ENCODE data around the gene CHCHD3. TPM values are rescaled to one million over a fixed set of nuclear protein-coding genes. Genes with fewer than 3 reads are reported as not detected.

CHCHD3 gene
- total RNA-seq, 1 donor from 2014 or later = 35.0 TPM

DNA sequence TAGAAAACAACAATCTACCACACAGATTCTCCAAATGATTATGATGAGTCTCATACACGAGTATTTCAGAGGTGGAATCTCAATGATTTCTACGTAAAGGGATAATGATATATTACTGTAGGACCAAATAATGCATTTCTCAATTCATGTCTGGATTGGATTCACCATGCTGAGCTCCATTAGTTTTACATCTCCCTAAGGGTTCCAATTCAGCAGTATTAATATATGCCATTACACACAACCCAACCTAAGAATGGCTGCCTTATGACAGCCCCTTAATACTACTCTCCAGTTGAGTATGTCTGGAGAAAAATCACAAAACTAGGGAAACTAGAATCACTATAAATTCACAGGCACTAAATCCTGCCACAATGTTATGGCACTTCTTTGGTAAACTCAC, 271.3 kb downstream of the CHCHD3 start:
- no peak for DNase-seq (ENCODE audit: low spot score)
- intact Hi-C loops (cut with DNase I) = no loop called here
- no peak for ATAC-seq

DNA sequence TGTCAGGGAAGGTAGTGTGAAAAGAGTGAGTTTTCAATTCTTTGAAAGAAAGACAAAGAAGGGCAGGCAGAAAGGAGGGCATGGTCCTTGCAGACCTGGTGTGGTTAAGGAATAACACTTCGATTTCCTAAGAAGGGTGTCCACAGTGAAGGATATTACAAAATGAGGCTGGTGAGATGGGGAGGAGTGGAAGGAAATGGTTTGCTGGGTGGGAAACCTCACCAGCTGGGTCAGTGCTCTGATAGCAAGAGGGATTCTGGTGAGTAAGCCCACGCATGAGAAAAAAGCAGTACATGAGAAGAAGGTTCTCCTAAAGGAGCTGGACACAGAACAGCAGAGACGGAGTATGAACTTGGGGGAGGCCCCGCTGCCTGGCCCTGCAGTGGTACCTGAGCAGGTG, 275.1 kb downstream of the CHCHD3 start:
- ATAC-seq (no peak), DNase-seq (ENCODE audit: low spot score) (no peak)
- intact Hi-C loops (cut with DNase I) = no loop called here

DNA sequence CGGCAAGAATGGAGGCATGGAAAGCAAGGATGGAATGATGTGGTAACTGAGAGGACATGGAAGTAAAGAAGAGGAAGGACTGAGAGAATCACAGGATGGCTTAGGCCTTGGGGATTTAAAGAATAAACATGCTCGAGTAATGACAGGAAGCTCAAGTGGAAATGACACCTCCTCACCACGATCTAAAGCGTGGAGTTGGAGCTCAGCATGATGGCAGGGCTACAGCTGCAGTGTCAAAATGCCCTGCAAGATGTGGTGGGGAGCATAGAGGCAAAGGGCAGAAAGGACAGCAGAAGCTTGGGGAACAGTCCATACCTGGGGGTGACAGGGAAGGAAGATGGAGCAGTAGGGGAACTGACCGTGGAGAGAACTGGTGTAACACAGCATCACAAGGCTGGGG, 276.1 kb downstream of the CHCHD3 start:
- ATAC-seq (no peak), DNase-seq (ENCODE audit: low spot score) (no peak)
- intact Hi-C loops (cut with DNase I) = no loop called here

DNA sequence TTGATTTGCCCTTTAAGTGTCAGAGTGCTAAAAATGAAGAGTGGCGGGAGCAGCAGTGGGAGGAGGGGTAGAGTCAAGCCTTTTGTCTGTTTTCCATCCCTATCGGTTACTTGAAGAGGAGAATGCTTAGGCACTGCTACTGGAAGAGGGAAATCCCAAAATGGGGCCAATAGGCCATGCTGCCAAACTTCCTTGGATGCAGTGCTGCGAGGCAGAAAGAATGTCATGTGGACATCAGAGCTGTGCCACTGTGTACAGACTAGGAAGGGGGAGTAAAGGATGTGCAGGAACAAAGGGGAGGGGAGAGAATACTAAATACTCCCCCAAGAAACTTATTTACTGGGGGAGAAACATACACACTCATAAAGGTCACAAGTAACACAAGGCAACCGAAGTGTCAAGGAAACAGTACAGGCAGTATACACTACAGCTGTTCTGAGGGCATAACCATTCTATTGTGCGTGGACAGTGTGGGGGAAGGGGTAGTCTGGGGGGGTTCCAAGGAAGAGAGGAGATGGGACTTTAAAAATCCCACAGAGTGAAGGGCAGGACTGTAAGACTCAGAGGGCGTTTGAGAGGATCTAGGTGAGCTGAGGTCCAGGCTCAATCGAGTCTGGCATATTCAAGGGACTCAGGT, 276.9 kb downstream of the CHCHD3 start:
- DNase-seq (ENCODE audit: low spot score) (no peak), ATAC-seq (no peak)
- intact Hi-C loops (cut with DNase I) = no loop called here

DNA sequence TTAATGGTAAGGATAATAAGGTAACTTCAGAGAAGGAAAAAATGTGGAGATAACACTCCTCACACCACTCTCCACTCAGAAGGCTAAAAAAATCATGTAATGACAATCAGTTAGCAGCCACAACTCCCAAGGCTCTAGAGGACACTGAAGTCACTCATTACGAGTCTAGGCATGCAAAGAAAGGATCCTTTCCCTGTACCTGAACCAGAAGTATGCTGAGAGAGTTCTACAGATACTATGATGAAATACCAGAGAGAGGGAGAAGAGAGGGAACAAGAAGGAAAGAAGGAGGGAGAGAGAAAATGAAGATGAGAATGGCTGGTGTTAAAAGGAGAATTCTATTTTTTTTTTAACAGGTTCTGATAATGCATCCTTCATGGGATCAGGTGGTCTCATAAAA, 281.4 kb downstream of the CHCHD3 start:
- intact Hi-C loops (cut with DNase I) = no loop called here
- no peak for DNase-seq (ENCODE audit: low spot score)
- ATAC-seq = no peak

DNA sequence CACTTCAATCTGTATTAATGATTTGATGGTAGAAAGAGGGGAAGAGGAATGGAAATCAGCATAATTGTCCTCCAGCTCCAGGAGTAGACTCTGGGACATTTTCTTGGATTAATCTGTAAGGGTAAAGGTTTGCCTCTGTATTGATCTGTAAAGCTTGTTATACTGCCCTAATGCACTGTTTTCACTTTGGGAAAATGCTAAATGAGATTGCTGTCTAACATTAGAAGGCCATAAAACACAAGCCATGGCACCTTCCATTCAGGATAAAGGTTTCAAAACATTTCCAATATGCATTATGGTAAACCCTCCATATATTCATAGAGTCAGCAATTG, 282.8 kb downstream of the CHCHD3 start:
- intact Hi-C loops (cut with DNase I) = no loop called here
- ATAC-seq = no peak

DNA sequence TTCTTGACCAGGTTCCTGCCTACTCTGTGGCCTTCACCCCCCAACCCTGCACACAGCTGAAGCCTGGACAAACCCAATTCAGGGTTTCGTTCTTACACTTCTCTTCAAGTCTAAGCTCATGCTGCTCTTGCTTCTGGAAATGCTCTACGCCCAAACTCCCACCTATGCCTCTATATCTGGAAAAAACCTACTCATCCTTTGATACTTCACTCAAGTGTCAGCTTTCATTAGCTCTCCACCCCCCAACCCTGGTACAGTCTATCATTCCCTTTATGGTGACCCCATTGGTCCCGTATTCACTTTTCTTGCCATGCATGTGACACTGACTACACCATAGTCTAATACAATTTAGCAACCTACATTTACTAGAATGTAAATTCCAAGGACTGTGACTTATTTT, 284.7 kb downstream of the CHCHD3 start:
- intact Hi-C loops (cut with DNase I) = no loop called here
- ATAC-seq (no peak), DNase-seq (ENCODE audit: low spot score) (no peak)

More for the DNA sequence above, 282.8 kb downstream of the CHCHD3 start:
- no peak for DNase-seq (ENCODE audit: low spot score)

DNA sequence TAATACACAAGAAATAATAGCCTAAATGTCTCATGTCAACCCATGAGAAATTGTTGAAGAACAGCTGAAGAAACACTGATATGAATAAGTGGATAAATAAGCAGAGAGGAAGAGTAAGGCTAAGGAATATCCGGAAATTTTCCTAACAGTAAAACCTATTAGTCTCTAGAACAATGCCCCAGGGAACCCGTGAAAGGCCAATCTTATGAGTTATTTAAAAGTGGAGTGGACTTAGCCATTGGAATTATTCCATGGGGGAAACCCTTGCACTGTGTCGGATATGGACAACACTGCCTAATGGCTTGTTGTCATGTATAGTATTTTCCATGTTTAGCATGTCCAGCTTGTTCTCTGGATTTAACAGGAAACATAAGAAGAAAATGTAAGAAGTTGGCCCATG, 288.4 kb downstream of the CHCHD3 start:
- no peak for DNase-seq (ENCODE audit: low spot score)
- intact Hi-C loops (cut with DNase I) = no loop called here
- no peak for ATAC-seq

DNA sequence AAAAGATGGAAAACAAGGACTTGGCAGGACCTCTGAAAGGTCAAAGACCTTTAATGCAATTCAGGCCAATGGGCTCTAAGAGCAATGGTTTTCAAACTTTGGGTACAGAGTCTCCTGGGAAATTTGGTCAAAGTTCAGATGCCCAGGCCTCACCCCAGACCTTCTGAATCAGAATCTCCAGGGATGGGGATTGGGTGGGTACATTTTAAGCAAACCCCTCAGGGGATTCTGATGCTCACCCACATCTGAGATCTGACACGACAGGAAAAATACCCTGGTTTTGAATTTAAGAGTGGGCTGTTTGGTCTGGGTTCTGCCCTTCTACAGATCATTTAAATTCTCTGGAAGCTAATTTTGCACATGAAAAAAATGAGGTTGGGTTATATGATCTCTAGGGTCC, 290.9 kb downstream of the CHCHD3 start:
- no peak for ATAC-seq
- intact Hi-C loops (cut with DNase I) = no loop called here
- DNase-seq (ENCODE audit: low spot score) = no peak

DNA sequence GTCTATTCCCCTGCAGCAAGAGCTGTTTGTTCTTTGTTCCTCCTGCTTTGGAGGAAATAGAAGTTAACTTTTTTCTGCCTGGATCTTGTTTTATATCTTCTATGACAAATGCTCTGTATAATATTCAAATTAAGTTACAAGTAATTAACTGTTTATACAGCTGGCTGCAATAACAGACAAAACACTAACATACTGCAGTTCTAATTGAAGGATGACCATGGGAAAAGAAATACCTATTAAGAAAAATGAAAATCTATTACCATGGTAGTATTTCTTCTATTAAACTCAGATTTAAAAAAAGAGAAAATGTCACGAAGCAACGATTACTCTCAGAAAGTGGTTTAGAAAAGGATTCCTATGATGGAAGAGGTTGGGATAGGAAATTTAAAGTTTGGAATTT, 291.8 kb downstream of the CHCHD3 start:
- ATAC-seq (no peak), DNase-seq (ENCODE audit: low spot score) (no peak)
- intact Hi-C loops (cut with DNase I) = no loop called here

DNA sequence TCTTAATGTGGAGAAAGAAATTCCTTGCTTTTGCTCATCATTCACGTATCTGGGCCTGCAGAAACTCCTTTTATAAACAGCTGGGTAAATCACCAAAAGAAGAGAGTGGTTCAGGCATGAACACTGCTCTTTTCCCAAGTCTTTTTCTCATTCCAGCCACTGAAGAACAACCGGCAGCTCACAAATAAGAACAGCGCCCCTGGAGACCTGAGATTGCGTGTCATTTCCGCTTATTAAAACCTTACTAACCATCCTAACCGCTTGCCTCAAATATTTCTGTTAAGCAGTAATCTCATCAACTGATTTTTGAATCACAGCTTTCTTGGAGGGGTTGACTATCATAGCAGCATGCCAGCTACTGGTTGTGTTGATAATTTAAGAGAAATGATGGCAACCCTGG, 292.6 kb downstream of the CHCHD3 start:
- no peak for ATAC-seq
- intact Hi-C loops (cut with DNase I) = no loop called here

DNA sequence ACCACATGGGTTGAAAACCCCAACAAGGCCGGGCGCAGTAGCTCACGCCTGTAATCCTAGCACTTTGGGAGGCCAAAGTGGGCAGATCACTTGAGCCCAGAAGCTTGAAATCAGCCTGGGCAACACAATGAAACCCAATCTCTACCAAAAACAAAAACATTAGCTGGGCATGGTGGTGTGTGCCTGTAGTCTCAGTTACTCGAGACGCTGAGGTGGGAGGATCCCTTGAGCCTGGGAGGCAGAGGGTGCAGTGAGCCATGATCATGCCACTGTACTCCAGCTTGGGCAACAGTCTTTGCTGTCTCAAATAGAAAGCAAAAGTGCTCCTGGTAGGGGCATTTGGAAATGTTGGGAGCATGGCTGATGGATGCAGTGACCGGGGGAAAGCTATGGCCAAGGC, 296.0 kb downstream of the CHCHD3 start:
- intact Hi-C loops (cut with DNase I) = no loop called here
- DNase-seq (ENCODE audit: low spot score) (no peak), ATAC-seq (no peak)

More for the DNA sequence above, 292.6 kb downstream of the CHCHD3 start:
- no peak for DNase-seq (ENCODE audit: low spot score)

DNA sequence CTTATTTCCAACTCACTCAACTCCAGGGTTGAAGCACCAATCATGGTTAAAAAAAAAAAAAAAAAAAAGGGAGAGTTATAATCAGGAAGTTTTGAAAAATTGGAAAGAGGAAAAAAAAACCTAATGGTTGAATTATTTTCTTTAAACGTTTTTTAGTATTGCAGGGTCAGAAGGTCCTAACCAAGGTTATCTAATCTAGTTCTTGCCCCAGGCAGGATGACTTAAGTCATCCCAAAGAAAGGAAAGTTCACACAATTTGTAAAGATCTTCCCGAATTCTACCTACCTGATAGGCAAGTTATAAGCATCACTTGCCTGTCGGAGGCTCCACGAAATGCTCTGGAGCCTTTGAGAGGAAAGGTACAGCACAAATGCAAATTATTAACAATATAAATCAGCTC, 297.5 kb downstream of the CHCHD3 start:
- DNase-seq (ENCODE audit: low spot score) (no peak), ATAC-seq (no peak)
- intact Hi-C loops (cut with DNase I) = no loop called here

DNA sequence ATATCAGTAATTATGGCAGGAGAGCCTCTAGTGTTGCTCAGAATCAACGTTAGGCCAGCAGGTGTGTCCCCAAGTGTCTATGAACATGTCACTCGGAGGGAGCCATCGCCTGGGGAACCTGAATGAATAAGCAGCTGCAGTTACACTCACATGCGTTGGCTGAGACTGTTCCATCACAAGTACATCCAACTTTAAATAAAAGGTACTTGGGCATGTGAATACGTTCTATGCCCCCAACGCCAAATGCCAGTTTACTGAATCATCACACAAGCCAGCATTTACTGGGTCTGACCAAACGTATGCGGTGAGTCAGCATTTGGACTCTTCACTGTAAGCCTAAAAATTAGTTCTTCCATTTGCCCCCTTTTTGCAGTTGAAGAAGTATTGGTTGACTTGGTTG, 298.1 kb downstream of the CHCHD3 start:
- DNase-seq (ENCODE audit: low spot score) = no peak
- intact Hi-C loops (cut with DNase I) = no loop called here
- ATAC-seq = no peak

DNA sequence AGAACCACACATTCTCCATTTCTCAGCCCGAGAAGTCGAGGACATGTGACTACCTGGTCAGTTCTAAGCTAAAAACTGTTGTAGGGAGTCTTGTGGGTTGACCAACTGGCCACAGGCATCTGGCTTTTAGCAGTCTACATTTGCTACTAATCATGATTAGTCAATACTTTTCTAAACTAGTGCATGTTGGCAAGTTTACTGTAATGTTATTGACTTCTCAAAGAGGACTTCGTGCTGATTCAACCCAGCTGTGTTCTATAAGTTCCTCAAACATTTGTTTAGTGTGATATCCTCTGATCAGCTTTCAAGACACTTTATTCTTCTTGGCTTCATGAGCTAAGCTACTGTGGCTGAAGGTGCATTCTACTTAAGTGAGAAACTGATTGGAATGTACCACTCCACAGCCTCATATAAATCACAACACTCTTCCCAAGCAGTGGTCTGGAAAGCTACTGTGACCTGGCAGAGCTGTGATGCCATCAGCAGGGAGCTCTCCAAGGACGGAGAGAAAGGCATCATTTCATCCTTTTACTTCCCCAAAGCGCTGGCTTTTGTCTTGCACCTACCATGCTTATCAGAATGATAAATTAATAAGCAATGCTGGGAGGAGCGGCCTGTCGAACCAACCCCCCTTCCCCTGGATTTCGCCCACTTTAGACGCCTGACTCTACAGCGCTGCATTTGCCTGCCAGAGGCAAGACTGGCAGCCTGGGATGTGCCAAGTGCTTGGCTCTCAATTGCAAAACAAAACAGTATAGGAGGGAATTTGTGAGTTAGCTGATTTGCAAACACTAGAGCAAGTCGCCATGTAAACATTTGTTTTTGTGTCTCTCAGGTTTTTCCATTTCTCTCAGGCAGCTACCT, 298.9 kb downstream of the CHCHD3 start:
- ATAC-seq (no peak), DNase-seq (ENCODE audit: low spot score) (no peak)
- intact Hi-C loops (cut with DNase I) = no loop called here

DNA sequence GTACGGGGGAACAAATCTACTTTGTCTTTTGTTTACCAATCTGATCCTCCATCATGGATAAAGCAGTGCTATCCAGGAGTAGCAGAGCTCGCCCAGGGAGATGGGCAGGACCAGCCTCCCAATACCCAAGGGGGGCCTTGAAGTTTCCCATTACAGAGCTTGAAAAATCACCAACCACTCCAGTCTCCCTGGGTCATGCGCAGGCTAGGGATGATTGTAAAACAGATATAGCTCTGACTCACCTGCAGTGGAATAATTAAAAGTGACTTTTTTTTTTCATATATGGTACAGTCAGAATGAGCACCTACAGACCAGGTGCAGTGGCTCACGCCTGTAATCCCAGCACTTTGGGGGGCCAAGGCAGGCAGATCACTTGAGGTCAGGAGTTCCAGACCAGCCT, 301.1 kb downstream of the CHCHD3 start:
- DNase-seq (ENCODE audit: low spot score) (no peak), ATAC-seq (no peak)
- intact Hi-C loops (cut with DNase I) = no loop called here

DNA sequence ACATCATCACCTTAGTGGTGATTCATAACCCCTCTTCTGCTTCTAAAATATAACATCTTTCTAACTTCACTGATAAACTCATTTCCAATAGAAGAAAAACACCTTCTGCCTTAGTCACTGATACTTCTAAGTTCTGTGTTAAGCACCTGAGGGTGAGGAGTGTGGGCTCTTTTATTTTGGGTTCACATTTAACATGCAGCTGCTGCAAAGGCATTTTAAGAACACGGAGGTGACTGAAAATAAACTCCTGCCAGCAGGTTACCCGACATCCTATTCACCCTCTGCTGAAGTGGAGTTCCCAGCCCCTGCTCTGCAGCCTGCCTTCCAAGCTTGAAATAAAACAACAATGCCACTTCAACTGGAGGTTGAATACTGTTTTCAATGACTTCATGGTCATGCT, 302.7 kb downstream of the CHCHD3 start:
- ATAC-seq = no peak

DNA sequence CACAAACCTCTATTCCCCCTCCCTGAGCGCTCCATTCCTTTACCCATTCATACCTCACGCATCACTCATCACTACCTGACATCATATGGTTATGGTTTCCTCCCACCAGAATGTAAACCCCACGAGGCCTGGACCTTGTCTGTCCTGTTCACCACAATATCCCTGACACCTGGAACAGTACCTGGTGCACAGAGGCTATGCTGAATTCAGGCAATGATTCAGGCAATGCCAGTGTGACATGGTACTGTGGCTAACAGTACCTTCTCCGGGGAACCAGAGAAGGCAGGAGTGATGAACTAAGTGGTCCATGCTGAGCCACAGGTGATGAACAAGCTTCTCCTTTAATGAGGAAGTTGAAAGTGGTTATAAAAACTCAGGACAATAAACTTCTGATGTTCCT, 303.1 kb downstream of the CHCHD3 start:
- ATAC-seq = no peak
- intact Hi-C loops (cut with DNase I) = no loop called here
- DNase-seq (ENCODE audit: low spot score) = no peak

More for the DNA sequence above, 302.7 kb downstream of the CHCHD3 start:
- intact Hi-C loops (cut with DNase I) = no loop called here
- DNase-seq (ENCODE audit: low spot score) = no peak

DNA sequence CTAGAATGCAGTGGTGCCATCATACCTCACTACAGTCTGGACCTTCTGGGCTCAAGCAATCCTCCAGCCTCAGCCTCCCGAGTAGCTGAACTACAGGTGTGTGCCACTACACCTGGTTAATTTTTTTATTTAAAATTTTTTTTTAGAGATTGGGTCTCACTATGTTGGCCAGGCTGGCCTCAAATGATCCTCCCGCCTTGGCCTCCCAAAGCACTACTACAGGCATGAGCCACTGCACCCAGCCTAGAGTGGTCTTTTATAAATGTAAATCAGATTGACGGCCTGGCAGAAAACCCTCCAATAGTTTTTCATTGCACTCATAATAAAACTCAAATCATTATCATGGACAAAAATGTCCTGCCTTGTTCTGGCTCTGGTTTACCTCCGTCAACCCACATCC, 303.9 kb downstream of the CHCHD3 start:
- ATAC-seq = no peak
- intact Hi-C loops (cut with DNase I) = no loop called here
- DNase-seq (ENCODE audit: low spot score) = no peak

DNA sequence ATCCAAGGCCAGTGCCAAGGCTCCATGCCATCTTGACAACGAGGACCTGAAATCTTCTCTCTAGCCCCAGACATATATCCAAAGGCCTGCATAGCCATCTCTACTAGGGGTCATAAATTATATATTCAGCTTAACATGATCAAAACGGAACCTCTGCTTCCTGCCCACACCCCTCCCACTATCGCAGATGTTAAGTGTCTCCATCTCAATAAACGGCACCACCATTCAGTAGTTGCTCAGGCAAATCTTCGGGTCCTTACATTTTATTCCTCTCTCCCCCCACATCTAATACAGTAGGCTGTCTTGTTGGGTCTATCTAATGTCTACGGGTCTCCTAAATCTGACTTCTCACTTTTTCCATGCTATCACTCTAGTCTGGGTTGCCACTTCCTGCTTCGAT, 304.5 kb downstream of the CHCHD3 start:
- ATAC-seq = no peak
- intact Hi-C loops (cut with DNase I) = no loop called here
- no peak for DNase-seq (ENCODE audit: low spot score)

DNA sequence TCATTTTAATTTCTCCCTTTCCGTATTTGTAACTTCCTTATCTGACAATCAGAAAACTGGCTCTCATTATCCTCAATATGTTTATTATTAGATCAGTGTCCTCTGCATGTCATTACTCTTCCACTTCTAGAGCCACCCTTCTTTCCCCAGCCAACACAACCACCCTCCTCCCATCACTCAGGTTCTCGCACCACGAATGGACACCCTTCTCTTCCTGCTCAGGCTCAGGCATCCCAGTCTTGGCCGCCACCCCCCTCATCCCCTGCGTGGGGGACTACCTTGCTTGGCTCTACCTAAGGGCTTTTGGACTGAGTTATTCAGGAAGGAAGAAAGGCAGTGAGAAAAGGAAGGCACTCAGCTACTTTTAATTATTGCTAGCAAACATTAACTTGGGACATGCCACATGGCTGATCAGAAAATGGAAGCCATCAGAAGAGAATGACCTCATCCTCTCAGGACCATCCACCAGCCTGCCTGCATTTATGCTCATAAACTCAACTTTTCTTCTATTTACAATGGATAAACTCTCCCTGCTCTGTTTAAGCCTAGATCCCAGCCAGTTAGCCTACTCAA, 305.8 kb downstream of the CHCHD3 start:
- ATAC-seq = no peak
- intact Hi-C loops (cut with DNase I) = no loop called here
- DNase-seq (ENCODE audit: low spot score) = no peak
